ENCODE measurements around the gene ANKH. TPM values are rescaled to one million over a fixed set of nuclear protein-coding genes. Genes with fewer than 3 reads are reported as not detected.

The ANKH gene
- total RNA-seq, 4 donors from 2014 or later = 18.1 to 44.5 (median 30.5) TPM

GRCh38 chr5:14872070-14872989 is 752 bp upstream of the ANKH start:
- no peak for TF ChIP-seq CTCF (IDR thresholded peaks at IDR 0.05; ENCODE audit: low read depth)

- TF ChIP-seq CTCF (IDR thresholded peaks at IDR 0.05; ENCODE audit: low read depth) = no peak
Observed at GRCh38 chr5:14870337-14871213, 1.0 kb downstream of the ANKH start.

- no peak for TF ChIP-seq CTCF (IDR thresholded peaks at IDR 0.05; ENCODE audit: low read depth)
Observed at GRCh38 chr5:14869668-14870164, 1.9 kb downstream of the ANKH start.

GRCh38 chr5:14869233-14869632 is 2.3 kb downstream of the ANKH start:
- no peak for TF ChIP-seq CTCF (IDR thresholded peaks at IDR 0.05; ENCODE audit: low read depth)

- TF ChIP-seq CTCF (IDR thresholded peaks at IDR 0.05; ENCODE audit: low read depth) = no peak
Observed at GRCh38 chr5:14868771-14869170, 2.8 kb downstream of the ANKH start.

GRCh38 chr5:14864181-14864812 is 7.3 kb downstream of the ANKH start:
- no peak for TF ChIP-seq CTCF (IDR thresholded peaks at IDR 0.05; ENCODE audit: low read depth)
